ENCODE measurements around the gene COPS6. TPM values are rescaled to one million over a fixed set of nuclear protein-coding genes. Genes with fewer than 3 reads are reported as not detected.

Gene COPS6
- total RNA-seq, 1 donor from 2014 or later: 120 TPM

- Mint-ChIP-seq H3K27me3 (no peaks in the 10 kb centered on the region), H3K36me3 (peaks cover 8% of the 10 kb centered on the region), H3K27ac (peak overlapping the region; percentile 23), H3K4me3 (peak overlapping the region; percentile 70), H3K4me1 (ENCODE audit: unreplicated experiment) (peaks cover 18% of the 10 kb centered on the region), H3K9me3 (no peaks in the 10 kb centered on the region)
- DNase-seq (ENCODE audit: extremely low spot score, unreplicated experiment): no peak
- no peak for TF ChIP-seq CTCF (conservative IDR thresholded peaks at IDR 0.05)
Measured at GRCh38 chr7:100087055-100087750, 1.6 kb upstream of the COPS6 start.

GRCh38 chr7:100088095-100088620, 611 bp upstream of the COPS6 start:
- Mint-ChIP-seq H3K36me3 (peaks cover 12% of the 10 kb centered on the region), H3K4me1 (ENCODE audit: unreplicated experiment) (peaks cover 12% of the 10 kb centered on the region), H3K27me3 (no peaks in the 10 kb centered on the region), H3K4me3 (peak overlapping the region; percentile 95), H3K9me3 (no peaks in the 10 kb centered on the region), H3K27ac (peak overlapping the region; percentile 87)
- no peak for TF ChIP-seq CTCF (conservative IDR thresholded peaks at IDR 0.05)
- no peak for DNase-seq (ENCODE audit: extremely low spot score, unreplicated experiment)

- H3K4me1 Mint-ChIP-seq (ENCODE audit: unreplicated experiment): peaks cover 17% of the 10 kb centered on the region
- TF ChIP-seq CTCF (conservative IDR thresholded peaks at IDR 0.05): no peak
Measured at GRCh38 chr7:100089458-100090196, 858 bp downstream of the COPS6 start.

GRCh38 chr7:100090527-100091410, 2.0 kb downstream of the COPS6 start:
- H3K36me3 Mint-ChIP-seq: peaks cover 19% of the 10 kb centered on the region
- DNase-seq (ENCODE audit: extremely low spot score, unreplicated experiment): no peak
- TF ChIP-seq CTCF (conservative IDR thresholded peaks at IDR 0.05): no peak
- H3K4me1 Mint-ChIP-seq (ENCODE audit: unreplicated experiment): peaks cover 25% of the 10 kb centered on the region
- H3K27me3 Mint-ChIP-seq: no peaks in the 10 kb centered on the region
- H3K4me3 Mint-ChIP-seq: peak overlapping the region; percentile 95
- H3K27ac Mint-ChIP-seq: peak overlapping the region; percentile 69
- no peaks in the 10 kb centered on the region for H3K9me3 Mint-ChIP-seq

More at GRCh38 chr7:100089458-100090196, 858 bp downstream of the COPS6 start:
- Mint-ChIP-seq H3K9me3 (no peaks in the 10 kb centered on the region), H3K27ac (peak overlapping the region; percentile 87), H3K27me3 (no peaks in the 10 kb centered on the region), H3K4me3 (peak overlapping the region; percentile 95), H3K36me3 (peaks cover 12% of the 10 kb centered on the region)
- DNase-seq (ENCODE audit: extremely low spot score, unreplicated experiment): no peak

All from type B pancreatic cell (in vitro differentiated cells).